Lung (tissue), 12 donors: Measurements from ENCODE around the gene TSPAN18. TPM values are rescaled to one million over a fixed set of nuclear protein-coding genes. Genes with fewer than 3 reads are reported as not detected.

ENCODE experiments used
- ATAC-seq: fragments of 200-7000 bp; cut with Tn5 transposase; one replicate; pipeline ENCODE4 v1.9.1; 2020; ENCODE audit warnings: moderate number of reproducible peaks; ENCODE audit not compliant: insufficient read depth, low FRiP score
- DNase-seq, 3 donors: peaks; one replicate each; pipeline ENCODE4 v3.0.0-alpha.2; 2013 to 2017
- H3K27ac ChIP-seq, 2 donors: one replicate each; pipeline ENCODE4 v1.5.1; 2013; ENCODE audit warnings: mild to moderate bottlenecking in 2 of 2, moderate library complexity in 2 of 2, control low read depth in 1 of 2, inconsistent platforms in 1 of 2, low read depth in 1 of 2, low read length in 1 of 2
- H3K27me3 ChIP-seq, 3 donors: one replicate each; pipeline ENCODE4 v1.5.1; 2013; ENCODE audit warnings: low read length in 2 of 3; ENCODE audit not compliant: control insufficient read depth in 3 of 3, insufficient read depth in 3 of 3
- H3K36me3 ChIP-seq, 4 donors: one replicate each; pipeline ENCODE4 v1.5.1; 2013; ENCODE audit warnings: low read length in 4 of 4, mild to moderate bottlenecking in 1 of 4, moderate library complexity in 1 of 4; ENCODE audit not compliant: control insufficient read depth in 4 of 4, insufficient read depth in 4 of 4
- H3K4me1 ChIP-seq, 5 donors: one replicate each; pipeline ENCODE4 v1.5.1; 2013; ENCODE audit warnings: low read length in 5 of 5, mild to moderate bottlenecking in 2 of 5, moderate library complexity in 1 of 5; ENCODE audit not compliant: control insufficient read depth in 5 of 5, insufficient read depth in 5 of 5
- H3K4me3 ChIP-seq: one replicate; pipeline ENCODE4 v1.5.1; 2013; ENCODE audit warnings: mild to moderate bottlenecking, control low read depth, moderate library complexity
- H3K9ac ChIP-seq, 2 donors: one replicate each; pipeline ENCODE4 v1.5.1; 2013; ENCODE audit warnings: low read length in 2 of 2, control low read depth in 1 of 2; ENCODE audit not compliant: insufficient read depth in 1 of 2
- H3K9me3 ChIP-seq, 4 donors: one replicate each; pipeline ENCODE4 v1.5.1; 2013; ENCODE audit warnings: low read length in 3 of 4, mild to moderate bottlenecking in 1 of 4, moderate library complexity in 1 of 4; ENCODE audit not compliant: control insufficient read depth in 4 of 4, insufficient read depth in 3 of 4
- WGBS, 2 donors: extraction: QIAGEN DNeasy Blood & Tissue Kit; methylation state at CpG; one replicate each; pipeline ENCODE4 v1.1.7; 2013; 5-methylcytosine and 5-hydroxymethylcytosine counted together
- polyA plus RNA-seq, 2 donors: library from polyadenylated mRNA; stranded (reverse); fragments of 200-250 nt; gene quantifications; one replicate each; pipeline ENCODE4 v1.2.1, GENCODE V29; 2013
- total RNA-seq, 2 donors: library from RNA; depleted of rRNA in 1 of 2; stranded (reverse); fragments of >200 nt in 1 of 2; gene quantifications; one replicate each; pipeline ENCODE4 v1.2.1, GENCODE V29; 2014 to 2021
- TF ChIP-seq, protein P1 (sequence below): IDR thresholded peaks from 2 replicates; pipeline ENCODE4 v1.5.1; 2012; ENCODE audit warnings: mild to moderate bottlenecking; ENCODE audit errors: control extremely low read depth, extremely low read depth
- donor health status: control.
- donor health status: control.
- donor health status: Bipolar disorder and iron deficiency.
- donor health status: healthy.
- donor health status: DM: yes; HTN: yes; CAD: no.

Gene TSPAN18
- total and polyA plus RNA-seq, 4 donors = 8.3 to 40.7 (median 21.4) TPM

DNA sequence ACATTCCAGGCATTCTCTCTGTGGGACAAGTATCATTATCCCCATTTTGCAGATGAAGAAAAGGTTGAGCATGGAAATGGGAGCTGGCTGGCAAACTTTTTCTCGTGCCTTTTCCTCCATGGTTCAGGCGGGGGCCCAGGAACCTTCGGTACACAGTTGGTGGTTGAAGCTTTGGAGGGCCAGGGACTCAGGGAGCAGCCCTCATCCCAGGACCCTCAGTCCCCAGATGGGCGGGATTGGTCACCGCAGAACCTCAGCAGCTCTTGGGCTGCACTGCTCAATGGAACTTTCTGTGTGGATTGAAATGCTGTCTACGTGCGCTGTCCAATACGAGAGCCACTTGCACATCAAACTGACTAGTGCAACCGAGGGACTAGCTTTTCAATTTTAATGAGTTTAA is 61.2 kb downstream of the TSPAN18 start:
- Histone ChIP-seq H3K27me3 (no peaks in the 10 kb centered on the region), H3K4me3 (no peak overlapping the region), H3K27ac (no peak overlapping the region), H3K4me1 (peaks cover 0 to 7% (median 0%) of the 10 kb centered on the region in 5 donors), H3K9ac (no peak overlapping the region), H3K36me3 (no peaks in the 10 kb centered on the region), H3K9me3 (no peaks in the 10 kb centered on the region)
- DNase-seq = peak in 1 of 3 donors; percentile 7
- 90 to 97% methylated on average over 9 of the region's 9 CpGs for WGBS, 2 donors
- no peak for ATAC-seq
- TF ChIP-seq, protein P1, sequence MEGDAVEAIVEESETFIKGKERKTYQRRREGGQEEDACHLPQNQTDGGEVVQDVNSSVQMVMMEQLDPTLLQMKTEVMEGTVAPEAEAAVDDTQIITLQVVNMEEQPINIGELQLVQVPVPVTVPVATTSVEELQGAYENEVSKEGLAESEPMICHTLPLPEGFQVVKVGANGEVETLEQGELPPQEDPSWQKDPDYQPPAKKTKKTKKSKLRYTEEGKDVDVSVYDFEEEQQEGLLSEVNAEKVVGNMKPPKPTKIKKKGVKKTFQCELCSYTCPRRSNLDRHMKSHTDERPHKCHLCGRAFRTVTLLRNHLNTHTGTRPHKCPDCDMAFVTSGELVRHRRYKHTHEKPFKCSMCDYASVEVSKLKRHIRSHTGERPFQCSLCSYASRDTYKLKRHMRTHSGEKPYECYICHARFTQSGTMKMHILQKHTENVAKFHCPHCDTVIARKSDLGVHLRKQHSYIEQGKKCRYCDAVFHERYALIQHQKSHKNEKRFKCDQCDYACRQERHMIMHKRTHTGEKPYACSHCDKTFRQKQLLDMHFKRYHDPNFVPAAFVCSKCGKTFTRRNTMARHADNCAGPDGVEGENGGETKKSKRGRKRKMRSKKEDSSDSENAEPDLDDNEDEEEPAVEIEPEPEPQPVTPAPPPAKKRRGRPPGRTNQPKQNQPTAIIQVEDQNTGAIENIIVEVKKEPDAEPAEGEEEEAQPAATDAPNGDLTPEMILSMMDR = no peak

DNA sequence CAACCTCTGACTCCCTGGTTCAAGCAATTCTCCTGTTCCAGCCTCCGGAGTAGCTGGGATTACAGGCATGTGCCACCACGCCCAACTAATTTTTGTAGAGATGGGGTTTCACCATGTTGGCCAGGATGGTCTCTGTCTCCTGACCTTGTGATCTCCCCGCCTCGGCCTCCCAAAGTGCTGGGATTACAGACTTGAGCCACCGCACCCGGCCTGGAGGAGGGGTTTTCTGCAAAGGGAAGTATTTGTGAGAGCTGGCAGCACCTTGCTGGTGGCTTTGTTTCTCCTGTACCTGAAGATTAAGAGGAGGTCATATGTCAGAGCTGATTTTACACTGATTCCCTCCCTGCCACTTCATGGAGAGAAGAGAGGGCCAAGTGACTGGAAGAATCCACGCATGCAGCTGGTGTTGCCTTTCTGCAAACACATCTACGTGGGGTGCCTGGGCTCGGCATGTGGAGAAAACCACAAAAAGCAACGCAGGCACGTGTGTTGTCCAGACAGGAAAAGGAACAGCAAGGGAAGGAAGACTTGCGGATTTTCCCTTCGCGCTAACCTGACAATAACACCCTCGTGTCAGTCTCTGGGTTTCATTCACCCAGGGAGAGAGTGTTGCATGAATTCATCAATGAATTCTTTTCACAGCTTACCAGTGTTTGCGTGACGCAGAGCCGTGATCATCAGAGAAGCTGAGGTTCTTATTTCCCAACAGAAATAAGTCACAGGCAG is 61.9 kb downstream of the TSPAN18 start:
- no peaks in the 10 kb centered on the region for H3K36me3 ChIP-seq
- no peak overlapping the region for H3K27ac ChIP-seq
- WGBS, 2 donors = 35 to 44% methylated on average over 18 of the region's 18 CpGs
- no peak for ATAC-seq
- no peak overlapping the region for H3K9ac ChIP-seq
- TF ChIP-seq, protein P1 = no peak
- H3K4me1 ChIP-seq = peaks cover 0 to 11% (median under 1%) of the 10 kb centered on the region in 5 donors
- no peaks in the 10 kb centered on the region for H3K9me3 ChIP-seq
- no peak overlapping the region for H3K4me3 ChIP-seq
- H3K27me3 ChIP-seq = no peaks in the 10 kb centered on the region
- DNase-seq = peak in 1 of 3 donors; percentile 13

DNA sequence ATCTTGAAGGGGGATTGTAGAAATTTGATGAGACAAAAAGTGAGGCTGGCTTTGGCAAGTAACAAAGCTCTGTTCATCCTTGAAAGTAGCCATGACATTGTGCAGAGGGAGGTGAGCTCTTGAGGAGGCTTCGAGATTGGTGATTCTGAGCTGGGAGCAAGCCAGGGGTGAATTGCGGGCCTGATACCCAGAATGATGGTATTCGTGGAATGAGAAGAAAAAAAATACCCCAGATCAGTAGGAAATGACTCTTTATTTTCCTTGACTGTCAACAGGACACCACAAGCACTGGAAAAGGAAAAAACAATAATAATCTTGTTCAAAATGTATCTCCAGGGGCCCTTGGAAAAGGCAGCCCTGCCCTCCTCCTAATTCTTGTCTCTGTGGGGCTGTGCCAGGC is 62.7 kb downstream of the TSPAN18 start:
- H3K9ac ChIP-seq = no peak overlapping the region
- H3K4me1 ChIP-seq = peaks cover 0 to 16% (median 3%) of the 10 kb centered on the region in 5 donors
- H3K4me3 ChIP-seq = no peak overlapping the region
- ATAC-seq (no peak), DNase-seq (no peak)
- 43 to 53% methylated on average over 3 of the region's 3 CpGs for WGBS, 2 donors
- H3K27me3 ChIP-seq = no peaks in the 10 kb centered on the region
- H3K36me3 ChIP-seq = no peaks in the 10 kb centered on the region
- no peaks in the 10 kb centered on the region for H3K9me3 ChIP-seq
- TF ChIP-seq, protein P1 = no peak
- H3K27ac ChIP-seq = no peak overlapping the region
